HL-60 (cell line): ENCODE data around the gene TMEM223.

ENCODE experiments used
- DNase-seq, 2 experiments: peaks; one replicate each; pipeline ENCODE4 v3.0.0-alpha.2; 2010 to 2020; ENCODE audit warnings: low read depth in 1 of 2, low spot score in 1 of 2
- H3K27ac ChIP-seq: fragments of 250-450 bp; sonication (Bioruptor Pico); replicated peaks from 2 replicates; pipeline ENCODE4 v1.5.1; 2020; ENCODE audit warnings: mild to moderate bottlenecking, moderate library complexity
- H3K27me3 ChIP-seq: fragments of 250-450 bp; sonication (Bioruptor Pico); 2 replicates; pipeline ENCODE4 v1.5.1; 2021; ENCODE audit warnings: mild to moderate bottlenecking, moderate library complexity; ENCODE audit not compliant: insufficient read depth, poor library complexity, severe bottlenecking
- H3K4me3 ChIP-seq: replicated peaks from 2 replicates; pipeline ENCODE4 v1.5.1; 2011; ENCODE audit warnings: mild to moderate bottlenecking, control low read depth, low read length; ENCODE audit not compliant: insufficient read depth
- GABPA ChIP-seq: IDR thresholded peaks from 2 replicates; pipeline ENCODE4 v1.6.1; 2012; ENCODE audit warnings: low read depth
- POLR2AphosphoS5 ChIP-seq: IDR thresholded peaks from 2 replicates; pipeline ENCODE4 v1.6.1; 2012; ENCODE audit warnings: low read depth
- SPI1 ChIP-seq: IDR thresholded peaks from 2 replicates; pipeline ENCODE4 v1.6.1; 2012; ENCODE audit warnings: low read depth, mild to moderate bottlenecking, borderline replicate concordance
- TF ChIP-seq, protein P1 (sequence below): IDR thresholded peaks from 2 replicates; pipeline ENCODE4 v1.6.1; 2012; ENCODE audit warnings: low read depth; ENCODE audit not compliant: insufficient replicate concordance
- TF ChIP-seq, protein P2 (sequence below): IDR thresholded peaks from one replicate; pipeline ENCODE4 v1.5.1; 2011; ENCODE audit warnings: low read length, control low read depth, inconsistent platforms; ENCODE audit not compliant: insufficient read depth

The TMEM223 gene

DNA sequence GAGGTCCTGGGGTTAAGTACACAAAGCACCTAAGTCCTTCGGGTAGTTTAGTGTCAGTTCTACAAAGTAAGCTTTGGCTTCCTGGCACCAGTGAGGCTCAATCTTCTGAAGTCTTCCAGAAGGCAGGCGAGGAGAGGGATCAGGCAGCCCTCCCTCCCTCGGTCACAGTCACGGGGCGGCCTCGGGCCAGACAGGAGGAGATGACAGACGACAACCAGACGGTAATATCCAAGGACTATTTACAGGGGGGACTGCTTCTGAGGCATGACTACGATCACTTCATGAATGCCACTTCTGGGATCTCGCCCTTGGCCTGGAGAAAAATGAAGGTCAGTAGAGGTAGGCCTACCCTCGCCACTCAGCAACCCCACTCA lies 383 bp upstream of the TMEM223 start:
- peak overlapping the region; percentile 97 for H3K4me3 ChIP-seq
- no peak for TF ChIP-seq GABPA
- TF ChIP-seq POLR2AphosphoS5: no peak
- TF ChIP-seq, protein P1, sequence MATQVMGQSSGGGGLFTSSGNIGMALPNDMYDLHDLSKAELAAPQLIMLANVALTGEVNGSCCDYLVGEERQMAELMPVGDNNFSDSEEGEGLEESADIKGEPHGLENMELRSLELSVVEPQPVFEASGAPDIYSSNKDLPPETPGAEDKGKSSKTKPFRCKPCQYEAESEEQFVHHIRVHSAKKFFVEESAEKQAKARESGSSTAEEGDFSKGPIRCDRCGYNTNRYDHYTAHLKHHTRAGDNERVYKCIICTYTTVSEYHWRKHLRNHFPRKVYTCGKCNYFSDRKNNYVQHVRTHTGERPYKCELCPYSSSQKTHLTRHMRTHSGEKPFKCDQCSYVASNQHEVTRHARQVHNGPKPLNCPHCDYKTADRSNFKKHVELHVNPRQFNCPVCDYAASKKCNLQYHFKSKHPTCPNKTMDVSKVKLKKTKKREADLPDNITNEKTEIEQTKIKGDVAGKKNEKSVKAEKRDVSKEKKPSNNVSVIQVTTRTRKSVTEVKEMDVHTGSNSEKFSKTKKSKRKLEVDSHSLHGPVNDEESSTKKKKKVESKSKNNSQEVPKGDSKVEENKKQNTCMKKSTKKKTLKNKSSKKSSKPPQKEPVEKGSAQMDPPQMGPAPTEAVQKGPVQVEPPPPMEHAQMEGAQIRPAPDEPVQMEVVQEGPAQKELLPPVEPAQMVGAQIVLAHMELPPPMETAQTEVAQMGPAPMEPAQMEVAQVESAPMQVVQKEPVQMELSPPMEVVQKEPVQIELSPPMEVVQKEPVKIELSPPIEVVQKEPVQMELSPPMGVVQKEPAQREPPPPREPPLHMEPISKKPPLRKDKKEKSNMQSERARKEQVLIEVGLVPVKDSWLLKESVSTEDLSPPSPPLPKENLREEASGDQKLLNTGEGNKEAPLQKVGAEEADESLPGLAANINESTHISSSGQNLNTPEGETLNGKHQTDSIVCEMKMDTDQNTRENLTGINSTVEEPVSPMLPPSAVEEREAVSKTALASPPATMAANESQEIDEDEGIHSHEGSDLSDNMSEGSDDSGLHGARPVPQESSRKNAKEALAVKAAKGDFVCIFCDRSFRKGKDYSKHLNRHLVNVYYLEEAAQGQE: no peak
- TF ChIP-seq, protein P2, sequence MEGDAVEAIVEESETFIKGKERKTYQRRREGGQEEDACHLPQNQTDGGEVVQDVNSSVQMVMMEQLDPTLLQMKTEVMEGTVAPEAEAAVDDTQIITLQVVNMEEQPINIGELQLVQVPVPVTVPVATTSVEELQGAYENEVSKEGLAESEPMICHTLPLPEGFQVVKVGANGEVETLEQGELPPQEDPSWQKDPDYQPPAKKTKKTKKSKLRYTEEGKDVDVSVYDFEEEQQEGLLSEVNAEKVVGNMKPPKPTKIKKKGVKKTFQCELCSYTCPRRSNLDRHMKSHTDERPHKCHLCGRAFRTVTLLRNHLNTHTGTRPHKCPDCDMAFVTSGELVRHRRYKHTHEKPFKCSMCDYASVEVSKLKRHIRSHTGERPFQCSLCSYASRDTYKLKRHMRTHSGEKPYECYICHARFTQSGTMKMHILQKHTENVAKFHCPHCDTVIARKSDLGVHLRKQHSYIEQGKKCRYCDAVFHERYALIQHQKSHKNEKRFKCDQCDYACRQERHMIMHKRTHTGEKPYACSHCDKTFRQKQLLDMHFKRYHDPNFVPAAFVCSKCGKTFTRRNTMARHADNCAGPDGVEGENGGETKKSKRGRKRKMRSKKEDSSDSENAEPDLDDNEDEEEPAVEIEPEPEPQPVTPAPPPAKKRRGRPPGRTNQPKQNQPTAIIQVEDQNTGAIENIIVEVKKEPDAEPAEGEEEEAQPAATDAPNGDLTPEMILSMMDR: no peak
- TF ChIP-seq SPI1: no peak
- H3K27ac ChIP-seq: peak overlapping the region; percentile 87
- no peak for DNase-seq
- no peaks in the 10 kb centered on the region for H3K27me3 ChIP-seq

DNA sequence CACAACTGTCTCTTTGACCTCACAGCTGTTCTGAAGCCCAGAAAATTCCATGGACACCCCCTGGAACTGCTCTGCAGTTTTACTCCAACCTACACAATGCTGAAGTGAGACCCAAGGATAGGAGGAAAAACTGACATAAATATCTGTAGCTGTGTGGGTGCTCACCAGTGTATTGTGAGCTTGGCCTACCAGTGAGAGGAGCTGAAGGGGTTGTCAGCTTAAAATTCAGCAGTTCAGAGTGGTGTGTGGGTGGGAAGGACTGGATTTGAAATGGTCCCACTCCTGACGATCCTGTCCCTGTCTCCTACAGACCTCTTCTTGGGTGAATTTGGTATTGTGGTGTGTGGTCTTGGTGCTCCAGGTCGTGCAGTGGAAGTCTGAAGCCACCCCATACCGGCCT lies 2.2 kb downstream of the TMEM223 start:
- Histone ChIP-seq H3K27ac (no peak overlapping the region), H3K27me3 (no peaks in the 10 kb centered on the region), H3K4me3 (no peak overlapping the region)
- DNase-seq: no peak
- TF ChIP-seq, protein P1: no peak
- TF ChIP-seq GABPA: no peak
- TF ChIP-seq, protein P2: no peak
- TF ChIP-seq POLR2AphosphoS5: no peak
- no peak for TF ChIP-seq SPI1

DNA sequence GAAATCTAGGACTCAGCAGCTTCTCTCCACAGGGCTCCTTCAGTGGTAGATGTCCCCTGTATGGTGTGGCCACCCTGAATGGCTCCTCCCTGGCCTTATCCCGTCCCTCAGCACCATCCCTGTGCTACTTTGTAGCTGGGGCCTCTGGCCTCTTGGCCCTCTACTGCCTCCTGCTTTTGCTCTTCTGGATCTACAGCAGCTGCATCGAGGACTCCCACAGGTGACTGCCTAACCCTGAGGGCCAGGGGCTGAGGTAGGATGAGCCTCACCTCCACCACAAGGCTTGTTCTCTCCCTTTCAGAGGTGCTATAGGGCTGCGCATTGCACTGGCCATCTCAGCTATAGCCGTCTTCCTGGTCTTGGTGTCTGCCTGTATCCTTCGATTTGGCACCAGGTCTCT lies 2.8 kb downstream of the TMEM223 start:
- H3K4me3 ChIP-seq: no peak overlapping the region
- no peak overlapping the region for H3K27ac ChIP-seq
- TF ChIP-seq SPI1 (no peak), GABPA (no peak), POLR2AphosphoS5 (peak; percentile 27; the same call in 1 of the 2 replicates)
- TF ChIP-seq, protein P2: no peak
- TF ChIP-seq, protein P1: no peak
- no peak for DNase-seq
- no peaks in the 10 kb centered on the region for H3K27me3 ChIP-seq
